AML-193 (cell line): Measurements from ENCODE around the gene RNU1-1.
"Not testable (repeated sequence)": the region's sequence is repeated elsewhere in the genome, so short reads cannot be mapped to it uniquely, and the experiment has no call there.

Experiments
- DNase-seq, 2 experiments: peaks; one replicate each; lab custom pipeline; 2025; lab: John Stamatoyannopoulos, UW

The RNU1-1 gene

GRCh38 chr1:16514107-16515055, at the start of gene RNU1-1:
Gene RNU1-1, minus strand, starts transcription at chr1:16514285.
- peak; percentile 43 to 56 for DNase-seq

DNA sequence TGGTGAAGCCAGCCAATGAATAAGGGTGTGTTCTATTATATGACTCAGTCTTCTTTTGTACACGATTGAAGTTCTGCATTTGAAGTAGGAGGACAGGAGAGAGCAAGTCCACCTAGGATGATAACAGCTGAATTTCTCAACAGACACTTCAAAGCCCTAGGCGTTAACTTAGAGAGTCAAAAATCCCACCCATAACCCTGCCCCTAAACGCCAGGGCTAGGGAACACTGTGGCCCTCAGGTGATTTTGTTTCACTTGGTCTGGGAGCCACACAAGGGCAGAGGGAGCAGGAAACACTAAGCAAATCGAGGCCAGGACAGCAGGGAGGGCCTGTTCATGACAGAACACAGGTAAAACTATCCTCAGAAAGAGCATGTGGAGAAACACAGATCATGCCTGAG, 47.0 kb upstream of the RNU1-1 start:
- DNase-seq = not testable (repeated sequence)

DNA sequence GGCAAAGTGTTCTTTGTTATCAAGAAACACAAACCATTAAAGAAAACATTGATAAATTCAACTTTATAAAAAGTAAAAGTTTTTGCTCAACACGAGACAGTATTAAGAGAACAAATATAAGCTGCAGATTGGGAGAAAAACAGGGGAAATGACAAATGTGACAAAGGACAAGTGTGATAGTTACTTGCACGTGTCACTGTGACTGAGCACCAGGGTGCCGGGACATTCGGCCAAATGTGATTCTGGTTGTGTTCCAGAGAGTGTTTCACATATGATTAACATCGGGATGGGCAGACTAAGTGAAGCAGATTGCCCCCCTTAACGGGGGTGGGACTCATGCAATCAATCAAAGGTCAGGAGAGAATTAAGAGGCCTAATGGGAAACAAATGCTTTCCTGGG, 46.4 kb upstream of the RNU1-1 start:
- not testable (repeated sequence) for DNase-seq

GRCh38 chr1:16559688-16560087, 45.6 kb upstream of the RNU1-1 start:
- not testable (repeated sequence) for DNase-seq

DNA sequence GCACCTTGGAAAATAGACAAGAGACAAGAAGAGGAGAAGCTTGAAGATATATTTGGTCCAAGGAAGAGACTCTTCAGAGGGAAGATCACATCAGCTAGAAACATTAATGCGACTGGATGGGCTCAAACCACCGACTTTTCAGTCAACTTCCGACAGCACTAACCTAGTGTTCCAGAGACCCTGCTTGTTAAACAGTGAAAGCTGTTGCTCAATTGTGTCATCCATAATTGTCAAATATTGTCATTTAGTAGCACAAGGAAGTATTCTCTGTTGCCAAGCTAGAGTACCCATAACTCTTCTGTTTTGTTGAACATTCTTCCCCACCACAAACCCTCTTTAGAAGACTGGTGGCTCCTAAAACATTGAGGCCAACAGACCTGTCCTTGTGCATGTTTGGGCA, 42.9 kb upstream of the RNU1-1 start:
- DNase-seq = not testable (repeated sequence)

DNA sequence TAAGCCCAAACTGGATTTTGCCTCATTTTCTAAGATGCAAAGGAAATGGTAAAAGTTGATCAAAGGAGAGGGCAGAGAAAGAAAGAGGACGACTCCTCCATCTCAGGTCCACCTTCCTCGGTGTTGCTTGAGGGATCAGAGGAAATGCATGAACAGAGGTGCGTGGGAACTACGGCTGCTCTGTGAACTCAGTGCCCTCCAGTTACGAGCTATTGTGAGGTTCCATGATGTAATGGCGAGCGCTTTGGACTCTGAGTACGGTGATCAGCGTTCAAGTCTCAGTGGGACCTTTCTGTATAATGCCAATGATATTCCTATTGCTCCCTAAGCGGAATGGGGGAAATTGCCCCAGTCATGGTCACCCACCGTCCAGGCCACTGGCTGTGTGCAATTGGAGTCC, 39.2 kb upstream of the RNU1-1 start:
- DNase-seq = not testable (repeated sequence)

- DNase-seq = not testable (repeated sequence)
Observed at GRCh38 chr1:16550212-16550918, 36.3 kb upstream of the RNU1-1 start.

GRCh38 chr1:16549545-16549944, 35.5 kb upstream of the RNU1-1 start:
- not testable (repeated sequence) for DNase-seq

GRCh38 chr1:16547502-16548241, 33.6 kb upstream of the RNU1-1 start:
- not testable (repeated sequence) for DNase-seq

GRCh38 chr1:16545682-16546095, 31.6 kb upstream of the RNU1-1 start:
- DNase-seq = not testable (repeated sequence)

- peak; percentile 0 to 9 for DNase-seq
Observed at GRCh38 chr1:16540421-16540893, 26.4 kb upstream of the RNU1-1 start.

GRCh38 chr1:16537528-16537927, 23.4 kb upstream of the RNU1-1 start:
- DNase-seq = not testable (repeated sequence)

GRCh38 chr1:16536796-16537195, 22.7 kb upstream of the RNU1-1 start:
- DNase-seq = not testable (repeated sequence)

- not testable (repeated sequence) for DNase-seq
Observed at GRCh38 chr1:16535898-16536297, 21.8 kb upstream of the RNU1-1 start.

GRCh38 chr1:16535487-16535886, 21.4 kb upstream of the RNU1-1 start:
- not testable (repeated sequence) for DNase-seq

- DNase-seq = not testable (repeated sequence)
Observed at GRCh38 chr1:16534829-16535456, 20.9 kb upstream of the RNU1-1 start.

DNA sequence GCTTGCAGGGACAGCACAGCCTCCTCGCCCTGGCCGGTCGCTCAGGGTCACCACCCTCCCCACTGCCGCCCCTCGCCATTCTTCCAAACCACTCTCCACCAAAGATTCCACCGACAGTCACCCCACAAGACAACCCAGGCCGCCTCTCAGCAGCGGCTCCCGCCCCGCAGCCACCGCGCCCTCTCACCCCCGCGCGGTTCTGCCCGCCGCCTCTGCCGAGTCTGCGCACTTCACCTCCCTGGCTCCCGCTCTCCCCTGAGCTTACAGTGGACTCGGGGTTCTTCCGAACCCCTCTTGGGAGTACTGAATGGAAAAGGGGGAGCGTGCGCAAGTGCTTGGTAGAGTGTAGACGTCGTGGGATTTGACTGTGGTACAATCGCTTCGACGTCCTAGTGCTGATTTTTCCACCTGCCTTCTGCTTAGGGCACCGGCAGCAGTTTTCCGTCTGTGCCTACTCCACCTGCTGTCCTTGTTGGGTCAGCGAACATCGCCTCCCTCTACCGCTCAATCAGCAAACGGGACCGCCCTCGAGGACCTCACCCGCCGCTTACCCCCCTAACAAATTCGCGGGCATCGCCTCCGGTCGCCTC, 20.2 kb upstream of the RNU1-1 start:
- not testable (repeated sequence) for DNase-seq

DNA sequence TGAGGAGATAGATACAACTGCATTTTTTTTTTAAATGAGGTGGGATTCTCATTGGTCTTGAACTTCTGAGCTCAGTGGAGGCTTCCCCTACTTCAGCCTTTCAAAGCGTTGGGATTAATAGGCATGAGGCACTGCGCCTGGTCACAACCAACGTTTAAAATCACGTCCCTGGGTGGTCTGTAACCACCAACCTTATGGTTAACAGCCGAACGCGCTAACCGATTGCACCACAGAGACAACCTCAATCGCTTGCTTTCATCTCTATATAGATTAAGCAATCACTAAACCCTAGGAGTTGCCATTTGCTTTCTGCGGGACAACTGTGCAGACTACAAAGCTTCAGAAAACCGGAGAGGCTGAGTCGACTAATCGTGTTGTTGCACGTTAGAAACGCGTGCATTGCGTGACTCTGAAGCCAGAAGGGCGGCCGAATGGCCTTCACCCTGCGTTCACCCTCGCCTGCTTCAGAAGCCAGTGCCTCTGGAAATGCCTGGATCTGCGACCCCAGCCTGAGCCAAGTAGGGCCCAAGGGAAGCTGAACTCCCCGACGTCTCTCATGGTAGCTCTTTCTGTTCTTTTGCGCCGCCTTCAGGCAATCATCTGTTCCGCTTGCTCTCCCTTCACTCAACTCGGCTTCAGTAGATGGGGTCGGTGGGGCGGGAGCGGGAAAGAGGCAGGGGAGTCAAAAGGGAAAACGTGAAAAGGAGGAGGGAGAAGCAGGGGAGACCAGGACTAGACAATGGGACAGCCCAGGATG, 18.3 kb upstream of the RNU1-1 start:
- DNase-seq = not testable (repeated sequence)

GRCh38 chr1:16528338-16528737, 14.3 kb upstream of the RNU1-1 start:
- not testable (repeated sequence) for DNase-seq

GRCh38 chr1:16525769-16526168, 11.7 kb upstream of the RNU1-1 start:
- not testable (repeated sequence) for DNase-seq
